B cell (primary cell): ENCODE results near the gene MAP3K13. TPM values are rescaled to one million over a fixed set of nuclear protein-coding genes. Genes with fewer than 3 reads are reported as not detected.

Experiments
- ATAC-seq: fragments of 200-7000 bp; cut with Tn5 transposase; one replicate; pipeline ENCODE4 v1.10.0; 2021; ENCODE audit warnings: low read depth, mild to moderate bottlenecking, moderate number of reproducible peaks, moderate library complexity
- CTCF ChIA-PET: fragments of 350-600 bp; sonication (Branson Sonifier 250); formaldehyde crosslinking; loops from one replicate; lab custom pipeline; 2021; ENCODE audit warnings: antibody characterized with exemption, inconsistent platforms; lab: Charles Lee
- POLR2A ChIA-PET: fragments of 350-600 bp; sonication (Branson Sonifier 250); formaldehyde crosslinking; loops from one replicate; lab custom pipeline; 2021; ENCODE audit warnings: antibody characterized with exemption; lab: Charles Lee
- DNase-seq: peaks from one replicate; pipeline ENCODE4 v3.0.0; 2013
- H2AFZ ChIP-seq: 2 replicates; pipeline ENCODE4 v1.6.1; 2012; ENCODE audit warnings: mild to moderate bottlenecking, low read depth, low read length; ENCODE audit not compliant: insufficient read depth, poor library complexity, severe bottlenecking
- H3K27ac ChIP-seq, 2 donors: 1 replicate in 1 of 2; 2 replicates in 1 of 2; pipeline ENCODE4 v1.5.1; 2012 to 2013; ENCODE audit warnings: low read length in 2 of 2, mild to moderate bottlenecking in 2 of 2, moderate library complexity in 1 of 2
- H3K27me3 ChIP-seq, 4 experiments: fragments of 200-600 bp in 1 of 4; sonication (generic) in 1 of 4; replicated peaks in 1 of 4; 1 replicate in 2 of 4; 2 replicates in 2 of 4; pipeline versions ENCODE4 v1.6.1 to v1.7.0; 2013 to 2016; ENCODE audit warnings: low read length in 3 of 4, mild to moderate bottlenecking in 2 of 4, mixed read lengths in 1 of 4, moderate library complexity in 1 of 4; ENCODE audit not compliant: insufficient read depth in 4 of 4, control insufficient read depth in 3 of 4; ENCODE audit errors: control extremely low read depth in 1 of 4
- H3K36me3 ChIP-seq, 2 experiments: replicated peaks in 1 of 2; 1 replicate in 1 of 2; 2 replicates in 1 of 2; pipeline versions ENCODE4 v1.6.1 to v1.7.1; 2013; ENCODE audit warnings: low read length in 1 of 2; ENCODE audit not compliant: insufficient read depth in 2 of 2, control insufficient read depth in 1 of 2; ENCODE audit errors: control extremely low read depth in 1 of 2, extremely low read depth in 1 of 2
- H3K4me1 ChIP-seq, 2 donors: fragments of 200-600 bp in 1 of 2; sonication (generic) in 1 of 2; 1 replicate in 1 of 2; 2 replicates in 1 of 2; pipeline versions ENCODE4 v1.5.1 to v1.6.1; 2013 to 2017; ENCODE audit warnings: low read length in 2 of 2; ENCODE audit not compliant: control insufficient read depth in 2 of 2, insufficient read depth in 2 of 2
- H3K4me2 ChIP-seq: replicated peaks from 2 replicates; pipeline ENCODE3; 2012; ENCODE audit warnings: mild to moderate bottlenecking, low read depth, low read length; ENCODE audit not compliant: poor library complexity, severe bottlenecking
- H3K4me3 ChIP-seq, 5 experiments: fragments of 200-600 bp in 1 of 5; sonication (generic) in 1 of 5; 1 replicate in 3 of 5; 2 replicates in 2 of 5; pipeline versions ENCODE4 v1.5.1 to v1.7.0; 2011 to 2016; ENCODE audit warnings: low read length in 4 of 5, mild to moderate bottlenecking in 4 of 5, low read depth in 2 of 5, control low read depth in 1 of 5, moderate library complexity in 1 of 5; ENCODE audit not compliant: insufficient read depth in 1 of 5; ENCODE audit errors: control extremely low read depth in 1 of 5, extremely low read depth in 1 of 5
- H3K79me2 ChIP-seq: fragments of 200-600 bp; sonication (generic); one replicate; pipeline ENCODE4 v1.6.0; 2016; ENCODE audit warnings: low read length; ENCODE audit not compliant: control insufficient read depth, insufficient read depth
- H3K9ac ChIP-seq: fragments of 200-600 bp; sonication (generic); 2 replicates; pipeline ENCODE4 v1.6.1; 2017; ENCODE audit warnings: mild to moderate bottlenecking, low read length, moderate library complexity
- H3K9me3 ChIP-seq, 3 donors: one replicate each; pipeline versions ENCODE4 v1.6.1 to v1.7.1; 2013; ENCODE audit warnings: low read length in 2 of 3; ENCODE audit not compliant: control insufficient read depth in 2 of 3, insufficient read depth in 1 of 3; ENCODE audit errors: control extremely low read depth in 1 of 3
- H4K20me1 ChIP-seq: 2 replicates; pipeline ENCODE4 v1.6.0; 2012; ENCODE audit warnings: mild to moderate bottlenecking, low read length; ENCODE audit not compliant: insufficient read depth, control insufficient read depth, poor library complexity, severe bottlenecking
- H3K27ac Mint-ChIP-seq: one replicate; pipeline ENCODE4 v1.8.0; 2021; ENCODE audit warnings: mixed read lengths
- H3K27me3 Mint-ChIP-seq: one replicate; pipeline ENCODE4 v1.8.0; 2021; ENCODE audit warnings: mixed read lengths
- H3K4me1 Mint-ChIP-seq: one replicate; pipeline ENCODE4 v1.8.0; 2021; ENCODE audit warnings: mixed read lengths
- H3K4me3 Mint-ChIP-seq: one replicate; pipeline ENCODE4 v1.8.0; 2021; ENCODE audit warnings: mixed read lengths
- H3K9me3 Mint-ChIP-seq: one replicate; pipeline ENCODE4 v1.8.0; 2022; ENCODE audit warnings: mixed read lengths; ENCODE audit not compliant: insufficient read depth
- CTCF ChIP-seq: fragments of 200-600 bp; IDR thresholded peaks from one replicate; pipeline ENCODE4 v1.8.0; 2022; ENCODE audit warnings: antibody characterized with exemption, mild to moderate bottlenecking
- EZH2 ChIP-seq: IDR thresholded peaks from 2 replicates; pipeline ENCODE4 v1.6.1; 2012; ENCODE audit warnings: borderline replicate concordance, low read depth, mild to moderate bottlenecking, moderate library complexity, low read length; ENCODE audit not compliant: insufficient read depth, poor library complexity, severe bottlenecking
- WGBS: methylation state at CpG from one replicate; pipeline ENCODE4 v1.1.5; 2013; ENCODE audit warnings: missing lambda C conversion rate; ENCODE audit not compliant: insufficient coverage; 5-methylcytosine and 5-hydroxymethylcytosine counted together
- intact Hi-C: fragments of 100-400 bp; cut with micrococcal nuclease; formaldehyde crosslinking; loops from one replicate; pipeline ENCODE4 v1.10.0; 2022
- polyA plus RNA-seq: library from polyadenylated mRNA; depleted of rRNA; stranded (reverse); fragments of >200 nt; gene quantifications from 2 replicates; pipeline ENCODE4 v1.2.3, GENCODE V29; 2012
- total RNA-seq, 2 donors: library from RNA; stranded (reverse); fragments of 120-200 nt in 1 of 2; gene quantifications; 1 replicate in 1 of 2; 2 replicates in 1 of 2; pipeline versions ENCODE4 v1.2.3 to v1.2.4, GENCODE V29; 2013 to 2022

The MAP3K13 gene
- total and polyA plus RNA-seq, 2 donors (not counting 1 experiment from before 2014, with no cell fraction given): 5.7 to 9.2 TPM

GRCh38 chr3:185424435-185424834 is 61.5 kb downstream of the MAP3K13 start:
- H2AFZ ChIP-seq: no peak overlapping the region
- no peaks in the 10 kb centered on the region for H3K4me1 ChIP-seq
- Mint-ChIP-seq H3K27ac (no peak overlapping the region), H3K9me3 (no peaks in the 10 kb centered on the region), H3K27me3 (peaks cover 21% of the 10 kb centered on the region), H3K4me3 (no peak overlapping the region), H3K4me1 (no peaks in the 10 kb centered on the region)
- intact Hi-C loops: no loop called here
- TF ChIP-seq EZH2 (no peak), CTCF (no peak)
- peaks cover 0 to 8% (median 0%) of the 10 kb centered on the region in 4 experiments for H3K27me3 ChIP-seq
- no peak overlapping the region for H3K4me3 ChIP-seq
- ChIA-PET POLR2A (no interaction called here), CTCF (no interaction called here)
- H4K20me1 ChIP-seq: no peaks in the 10 kb centered on the region
- no peaks in the 10 kb centered on the region for H3K36me3 ChIP-seq
- no peak overlapping the region for H3K27ac ChIP-seq
- H3K9ac ChIP-seq: no peak overlapping the region
- no peaks in the 10 kb centered on the region for H3K9me3 ChIP-seq
- ATAC-seq (no peak), DNase-seq (no peak)
- no CpG with 5 or more reads among the region's 1 CpG for WGBS
- H3K79me2 ChIP-seq: no peaks in the 10 kb centered on the region
- no peak overlapping the region for H3K4me2 ChIP-seq

- intact Hi-C loops: no loop called here
- H3K9me3 ChIP-seq: no peaks in the 10 kb centered on the region
- no peaks in the 10 kb centered on the region for H3K4me1 ChIP-seq
- H3K4me2 ChIP-seq: no peak overlapping the region
- H2AFZ ChIP-seq: no peak overlapping the region
- no CpG with 5 or more reads among the region's 4 CpGs for WGBS
- no peak overlapping the region for H3K4me3 ChIP-seq
- Mint-ChIP-seq H3K27me3 (peaks cover 5% of the 10 kb centered on the region), H3K4me1 (no peaks in the 10 kb centered on the region), H3K4me3 (no peak overlapping the region), H3K9me3 (no peaks in the 10 kb centered on the region), H3K27ac (no peak overlapping the region)
- no peaks in the 10 kb centered on the region for H4K20me1 ChIP-seq
- H3K36me3 ChIP-seq: no peaks in the 10 kb centered on the region
- ChIA-PET CTCF (no interaction called here), POLR2A (no interaction called here)
- ATAC-seq (no peak), DNase-seq (no peak)
- no peak overlapping the region for H3K27ac ChIP-seq
- H3K27me3 ChIP-seq: peaks cover 0 to 6% (median 0%) of the 10 kb centered on the region in 4 experiments
- TF ChIP-seq CTCF (no peak), EZH2 (no peak)
- H3K9ac ChIP-seq: no peak overlapping the region
- H3K79me2 ChIP-seq: no peaks in the 10 kb centered on the region
Observed at GRCh38 chr3:185430375-185430774, 67.4 kb downstream of the MAP3K13 start.
